NCI-H345 (cell line): Measurements from ENCODE around the gene B9D1.

ENCODE experiments used
- DNase-seq: peaks from one replicate; lab custom pipeline; 2025; lab: John Stamatoyannopoulos, UW

B9D1 gene

GRCh38 chr17:19303367-19303776, 59.2 kb downstream of the B9D1 start:
- no peak for DNase-seq

- DNase-seq: no peak
These were observed 59.7 kb downstream of the B9D1 start for GRCh38 chr17:19302791-19303331.

- DNase-seq: no peak
These were observed 60.5 kb downstream of the B9D1 start for GRCh38 chr17:19301973-19302372.

GRCh38 chr17:19301274-19301951, 61.1 kb downstream of the B9D1 start:
- no peak for DNase-seq

- no peak for DNase-seq
These were observed 62.7 kb downstream of the B9D1 start for GRCh38 chr17:19299866-19300265.

- no peak for DNase-seq
These were observed 63.2 kb downstream of the B9D1 start for GRCh38 chr17:19299214-19299747.

- no peak for DNase-seq
These were observed 63.8 kb downstream of the B9D1 start for GRCh38 chr17:19298569-19299213.

GRCh38 chr17:19296786-19297778, 65.4 kb downstream of the B9D1 start:
- no peak for DNase-seq

- DNase-seq: no peak
These were observed 66.9 kb downstream of the B9D1 start for GRCh38 chr17:19295473-19296135.

GRCh38 chr17:19294443-19294842, 68.1 kb downstream of the B9D1 start:
- no peak for DNase-seq
